ENCODE measurements around the gene PRDM15. TPM values are rescaled to one million over a fixed set of nuclear protein-coding genes. Genes with fewer than 3 reads are reported as not detected.

The PRDM15 gene, protein sequence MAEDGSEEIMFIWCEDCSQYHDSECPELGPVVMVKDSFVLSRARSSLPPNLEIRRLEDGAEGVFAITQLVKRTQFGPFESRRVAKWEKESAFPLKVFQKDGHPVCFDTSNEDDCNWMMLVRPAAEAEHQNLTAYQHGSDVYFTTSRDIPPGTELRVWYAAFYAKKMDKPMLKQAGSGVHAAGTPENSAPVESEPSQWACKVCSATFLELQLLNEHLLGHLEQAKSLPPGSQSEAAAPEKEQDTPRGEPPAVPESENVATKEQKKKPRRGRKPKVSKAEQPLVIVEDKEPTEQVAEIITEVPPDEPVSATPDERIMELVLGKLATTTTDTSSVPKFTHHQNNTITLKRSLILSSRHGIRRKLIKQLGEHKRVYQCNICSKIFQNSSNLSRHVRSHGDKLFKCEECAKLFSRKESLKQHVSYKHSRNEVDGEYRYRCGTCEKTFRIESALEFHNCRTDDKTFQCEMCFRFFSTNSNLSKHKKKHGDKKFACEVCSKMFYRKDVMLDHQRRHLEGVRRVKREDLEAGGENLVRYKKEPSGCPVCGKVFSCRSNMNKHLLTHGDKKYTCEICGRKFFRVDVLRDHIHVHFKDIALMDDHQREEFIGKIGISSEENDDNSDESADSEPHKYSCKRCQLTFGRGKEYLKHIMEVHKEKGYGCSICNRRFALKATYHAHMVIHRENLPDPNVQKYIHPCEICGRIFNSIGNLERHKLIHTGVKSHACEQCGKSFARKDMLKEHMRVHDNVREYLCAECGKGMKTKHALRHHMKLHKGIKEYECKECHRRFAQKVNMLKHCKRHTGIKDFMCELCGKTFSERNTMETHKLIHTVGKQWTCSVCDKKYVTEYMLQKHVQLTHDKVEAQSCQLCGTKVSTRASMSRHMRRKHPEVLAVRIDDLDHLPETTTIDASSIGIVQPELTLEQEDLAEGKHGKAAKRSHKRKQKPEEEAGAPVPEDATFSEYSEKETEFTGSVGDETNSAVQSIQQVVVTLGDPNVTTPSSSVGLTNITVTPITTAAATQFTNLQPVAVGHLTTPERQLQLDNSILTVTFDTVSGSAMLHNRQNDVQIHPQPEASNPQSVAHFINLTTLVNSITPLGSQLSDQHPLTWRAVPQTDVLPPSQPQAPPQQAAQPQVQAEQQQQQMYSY
- total RNA-seq, result 1 to 10 TPM; 5.3 to 6.8 (median 5.8) TPM

DNA sequence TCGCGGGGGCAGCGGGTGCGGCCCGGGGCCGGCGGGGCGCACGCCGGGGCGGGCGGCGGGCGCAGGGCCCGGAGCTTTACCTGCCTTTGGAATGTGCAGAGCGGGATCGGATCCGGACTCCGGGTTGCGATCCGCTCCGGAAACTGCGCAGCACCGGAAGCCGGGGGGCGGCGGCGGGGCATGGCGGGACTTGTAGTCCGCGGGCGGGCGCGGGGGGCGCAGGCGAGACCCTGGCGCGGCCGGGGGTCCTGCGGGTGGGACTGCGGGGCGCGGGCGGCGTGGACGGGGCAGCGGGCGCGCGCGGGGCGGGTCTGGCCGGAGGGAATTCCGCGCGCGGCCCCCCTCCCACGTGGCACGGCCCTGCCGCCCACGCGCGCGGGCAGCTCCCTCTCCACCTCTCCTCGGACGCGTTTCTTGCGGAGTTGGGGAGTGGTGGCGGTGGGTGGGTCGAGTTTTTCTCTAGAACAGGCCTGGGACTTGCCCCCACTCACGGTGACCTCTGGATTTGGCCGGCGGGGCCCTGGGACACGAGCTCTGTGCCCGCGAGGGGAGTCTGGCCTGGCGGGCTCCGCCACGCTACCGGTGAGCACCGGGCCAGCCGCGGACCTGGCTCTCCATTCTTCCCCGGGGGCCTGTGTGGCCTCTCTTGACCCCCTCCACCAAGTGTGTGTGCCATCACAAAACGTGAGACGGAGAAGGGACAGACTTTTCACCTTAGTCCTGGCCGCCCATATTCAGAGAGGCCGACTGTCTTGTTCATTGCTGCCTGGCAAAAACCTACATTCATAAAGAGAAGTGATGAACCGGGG lies at the start of gene PRDM15:
Gene PRDM15, minus strand, starts transcription at position 155 of the 809 bp plus-strand sequence. CDS start 18,981 bp downstream, outside the sequence.
- TF ChIP-seq, protein P1, sequence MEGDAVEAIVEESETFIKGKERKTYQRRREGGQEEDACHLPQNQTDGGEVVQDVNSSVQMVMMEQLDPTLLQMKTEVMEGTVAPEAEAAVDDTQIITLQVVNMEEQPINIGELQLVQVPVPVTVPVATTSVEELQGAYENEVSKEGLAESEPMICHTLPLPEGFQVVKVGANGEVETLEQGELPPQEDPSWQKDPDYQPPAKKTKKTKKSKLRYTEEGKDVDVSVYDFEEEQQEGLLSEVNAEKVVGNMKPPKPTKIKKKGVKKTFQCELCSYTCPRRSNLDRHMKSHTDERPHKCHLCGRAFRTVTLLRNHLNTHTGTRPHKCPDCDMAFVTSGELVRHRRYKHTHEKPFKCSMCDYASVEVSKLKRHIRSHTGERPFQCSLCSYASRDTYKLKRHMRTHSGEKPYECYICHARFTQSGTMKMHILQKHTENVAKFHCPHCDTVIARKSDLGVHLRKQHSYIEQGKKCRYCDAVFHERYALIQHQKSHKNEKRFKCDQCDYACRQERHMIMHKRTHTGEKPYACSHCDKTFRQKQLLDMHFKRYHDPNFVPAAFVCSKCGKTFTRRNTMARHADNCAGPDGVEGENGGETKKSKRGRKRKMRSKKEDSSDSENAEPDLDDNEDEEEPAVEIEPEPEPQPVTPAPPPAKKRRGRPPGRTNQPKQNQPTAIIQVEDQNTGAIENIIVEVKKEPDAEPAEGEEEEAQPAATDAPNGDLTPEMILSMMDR (IDR thresholded peaks at IDR 0.05; ENCODE audit: low read depth), result no peak

DNA sequence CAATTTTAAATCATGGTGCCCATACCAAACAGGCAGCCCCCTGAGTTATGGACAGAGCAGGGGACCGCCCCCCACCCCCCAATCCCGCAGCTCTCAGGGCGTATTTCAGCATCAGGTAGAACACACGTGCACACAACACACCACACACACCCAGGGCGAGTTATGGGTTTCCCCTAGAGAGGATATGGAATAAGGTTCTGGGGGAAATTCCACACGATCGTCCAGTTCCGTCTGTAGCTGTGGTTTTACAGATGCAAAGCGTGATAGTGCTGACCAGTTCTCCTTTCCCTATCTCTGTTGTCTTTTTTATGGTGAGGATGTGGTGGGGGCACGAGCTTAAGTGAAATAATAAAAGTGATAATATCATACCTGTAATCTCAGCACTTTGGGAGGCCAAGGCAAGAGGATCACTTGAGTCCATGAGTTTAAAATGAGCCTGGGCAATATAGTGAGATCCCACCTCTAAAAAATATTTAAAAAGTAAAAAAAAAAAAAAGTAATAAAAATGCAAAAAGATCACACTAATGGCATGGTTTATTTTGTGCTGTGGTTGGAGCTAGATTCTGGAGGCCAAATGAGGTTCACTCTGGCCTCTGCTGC lies 49.6 kb upstream of the PRDM15 start:
- TF ChIP-seq, protein P1 (IDR thresholded peaks at IDR 0.05; ENCODE audit: low read depth), result no peak

DNA sequence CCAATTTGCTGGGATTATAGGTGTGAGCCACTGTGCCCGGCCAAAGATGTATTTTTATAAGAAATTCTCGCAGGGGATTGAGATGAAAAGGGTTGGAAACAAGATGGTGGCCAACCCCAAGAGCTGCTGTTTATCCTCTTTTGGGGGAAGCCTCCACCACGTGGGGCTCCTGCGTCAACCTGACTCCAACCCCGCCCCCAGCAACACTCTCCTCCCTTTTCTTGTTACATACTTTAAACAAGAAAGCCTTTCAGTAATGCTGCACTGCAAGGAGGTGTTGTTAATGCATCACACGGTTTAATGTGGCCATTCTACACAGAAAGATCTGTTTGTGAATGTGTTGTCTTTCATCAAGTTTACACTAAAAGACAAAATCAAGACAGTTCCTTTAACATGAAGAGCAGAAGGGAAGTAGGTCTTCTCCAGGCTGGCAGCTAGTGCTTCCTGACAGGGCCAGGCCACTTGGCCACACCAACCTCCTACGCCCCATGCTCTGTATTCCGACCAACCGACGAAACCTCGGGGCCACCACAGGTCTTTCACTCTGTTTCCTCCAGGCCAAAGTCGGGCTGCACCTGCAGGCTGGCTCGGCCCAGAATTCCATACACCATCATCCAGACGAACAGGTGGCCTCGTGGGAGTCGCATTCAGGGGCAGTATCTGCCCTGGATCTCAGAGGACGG lies 48.7 kb upstream of the PRDM15 start:
- TF ChIP-seq, protein P1 (IDR thresholded peaks at IDR 0.05; ENCODE audit: low read depth), result no peak

DNA sequence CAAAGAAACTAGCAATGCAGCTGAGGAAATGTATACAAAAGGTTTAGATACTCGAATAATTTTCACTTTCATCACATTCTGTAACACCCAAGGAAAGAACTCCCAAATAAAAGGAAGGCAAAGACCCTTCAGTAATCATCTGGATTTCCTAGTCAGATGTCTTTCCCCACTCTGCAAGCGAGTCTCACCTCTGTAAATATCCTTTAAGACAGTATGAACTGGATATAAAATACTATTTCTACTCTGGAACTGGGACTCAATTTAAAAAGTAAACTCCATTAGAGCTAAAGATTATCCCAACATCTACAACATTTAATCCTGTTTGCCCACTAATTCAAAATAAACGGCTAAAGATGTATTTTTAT lies 47.6 kb upstream of the PRDM15 start:
- TF ChIP-seq, protein P1 (IDR thresholded peaks at IDR 0.05; ENCODE audit: low read depth), result no peak

DNA sequence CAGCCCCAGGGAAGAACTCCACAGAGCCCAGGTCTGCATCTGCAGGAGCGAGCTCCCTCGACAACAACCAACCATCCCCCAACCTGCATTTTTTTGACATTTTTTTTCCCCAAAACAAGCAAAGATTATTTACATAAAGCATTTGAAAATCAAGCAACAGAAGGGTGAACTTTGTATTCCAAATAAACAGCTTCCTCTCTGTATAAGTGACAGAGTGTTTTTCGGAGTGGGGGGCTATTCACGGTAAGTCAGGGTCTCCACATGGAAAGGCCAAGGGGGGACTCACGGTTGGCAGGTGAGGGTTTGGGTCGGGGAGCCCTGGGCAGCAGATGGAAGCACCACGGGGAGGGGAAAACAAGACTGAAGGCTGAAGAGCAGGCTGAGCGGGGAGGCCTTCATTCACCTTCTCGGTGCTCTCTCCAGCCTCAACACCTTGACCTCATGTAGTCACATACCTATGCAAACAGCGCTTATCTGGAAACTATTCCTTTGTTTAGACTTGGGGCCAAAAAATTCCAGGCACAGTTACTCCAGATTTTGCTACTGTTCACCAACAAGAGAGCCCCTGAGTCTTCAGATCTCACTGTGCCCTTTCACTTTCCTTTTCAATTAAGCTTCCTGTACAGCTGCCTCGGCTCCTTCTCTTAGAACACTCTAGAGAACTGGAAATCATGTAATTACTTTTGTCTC lies 47.1 kb upstream of the PRDM15 start:
- TF ChIP-seq, protein P1 (IDR thresholded peaks at IDR 0.05; ENCODE audit: low read depth), result no peak

DNA sequence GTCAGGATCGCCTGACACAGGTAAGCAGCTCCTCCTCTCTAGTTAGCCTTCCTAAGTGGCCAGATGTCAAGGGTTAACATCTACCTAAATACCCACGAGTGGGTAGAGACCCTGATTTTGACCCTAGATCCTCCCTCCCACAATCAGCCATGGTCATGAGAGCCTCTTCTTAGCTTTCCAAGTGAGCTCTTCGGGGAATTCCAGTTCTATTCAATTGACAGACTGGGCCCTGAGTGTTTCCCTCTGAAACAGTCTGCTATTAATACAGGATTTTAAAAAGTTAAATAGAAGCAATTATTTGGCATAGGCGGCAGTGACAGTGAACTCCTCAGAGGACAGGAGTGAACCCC lies 46.6 kb upstream of the PRDM15 start:
- TF ChIP-seq, protein P1 (IDR thresholded peaks at IDR 0.05; ENCODE audit: low read depth), result no peak

Measured in subcutaneous adipose tissue (tissue), 4 donors.